Natural killer cell (primary cell): Measurements from ENCODE around the gene GIMAP8. TPM values are rescaled to one million over a fixed set of nuclear protein-coding genes. Genes with fewer than 3 reads are reported as not detected.

Source experiments
- ATAC-seq, 3 donors: fragments of 150-1000 bp in 2 of 3; fragments of 200-7000 bp in 1 of 3; cut with Tn5 transposase; 1 replicate in 1 of 3; 2 replicates in 2 of 3; pipeline ENCODE4 v1.10.0; 2021; ENCODE audit warnings: mild to moderate bottlenecking in 2 of 3, moderate library complexity in 2 of 3
- DNase-seq, 2 donors: peaks; one replicate each; pipeline versions ENCODE4 v3.0.0 to v3.0.0-alpha.2; 2013 to 2021; ENCODE audit warnings: mixed read lengths in 1 of 2
- H3K27ac ChIP-seq: one replicate; pipeline ENCODE4 v1.5.1; 2013; ENCODE audit warnings: mild to moderate bottlenecking, low read length
- H3K27me3 ChIP-seq: one replicate; pipeline ENCODE4 v1.6.1; 2013; ENCODE audit warnings: low read length; ENCODE audit not compliant: control insufficient read depth, insufficient read depth
- H3K36me3 ChIP-seq: one replicate; pipeline ENCODE4 v1.6.1; 2013; ENCODE audit warnings: low read length; ENCODE audit not compliant: control insufficient read depth, insufficient read depth
- H3K4me1 ChIP-seq: one replicate; pipeline ENCODE4 v1.6.1; 2013; ENCODE audit warnings: low read length; ENCODE audit not compliant: control insufficient read depth, insufficient read depth
- H3K4me3 ChIP-seq: one replicate; pipeline ENCODE4 v1.5.1; 2013; ENCODE audit warnings: low read length
- H3K9me3 ChIP-seq: one replicate; pipeline ENCODE4 v1.6.1; 2013; ENCODE audit warnings: low read length; ENCODE audit not compliant: control insufficient read depth, insufficient read depth
- H3K27ac Mint-ChIP-seq, 2 donors: one replicate each; pipeline ENCODE4 v1.8.0; 2022; ENCODE audit warnings: mild to moderate bottlenecking in 2 of 2, mixed read lengths in 2 of 2, moderate library complexity in 1 of 2
- H3K27me3 Mint-ChIP-seq, 2 donors: one replicate each; pipeline ENCODE4 v1.8.0; 2022; ENCODE audit warnings: low read depth in 2 of 2, mixed read lengths in 2 of 2
- H3K36me3 Mint-ChIP-seq: one replicate; pipeline ENCODE4 v1.8.0; 2022; ENCODE audit warnings: mixed read lengths
- H3K4me1 Mint-ChIP-seq, 2 donors: one replicate each; pipeline ENCODE4 v1.8.0; 2022; ENCODE audit warnings: mixed read lengths in 2 of 2
- H3K4me3 Mint-ChIP-seq: one replicate; pipeline ENCODE4 v1.8.0; 2022; ENCODE audit warnings: mild to moderate bottlenecking, moderate library complexity, mixed read lengths
- H3K9me3 Mint-ChIP-seq, 2 donors: one replicate each; pipeline ENCODE4 v1.8.0; 2022; ENCODE audit warnings: mixed read lengths in 2 of 2
- CTCF ChIP-seq: fragments of 200-600 bp; IDR thresholded peaks from one replicate; pipeline ENCODE4 v1.8.0; 2022; ENCODE audit warnings: antibody characterized with exemption
- WGBS: methylation state at CpG from one replicate; pipeline ENCODE4 v1.1.7; 2013; ENCODE audit warnings: missing lambda C conversion rate; ENCODE audit not compliant: insufficient coverage; 5-methylcytosine and 5-hydroxymethylcytosine counted together
- intact Hi-C: fragments of 100-400 bp; cut with micrococcal nuclease; formaldehyde crosslinking; loops from one replicate; pipeline ENCODE4 v1.14.2; 2022
- total RNA-seq, 4 donors: library from RNA; stranded (reverse); fragments of 120-200 nt in 1 of 4; gene quantifications; one replicate each; pipeline versions ENCODE4 v1.2.3 to v1.2.4, GENCODE V29; 2013 to 2022

Gene GIMAP8
- total RNA-seq, 3 donors from 2014 or later (not counting 1 experiment from before 2014, with no cell fraction given), result 6.7 to 17.7 (median 8.4) TPM

DNA sequence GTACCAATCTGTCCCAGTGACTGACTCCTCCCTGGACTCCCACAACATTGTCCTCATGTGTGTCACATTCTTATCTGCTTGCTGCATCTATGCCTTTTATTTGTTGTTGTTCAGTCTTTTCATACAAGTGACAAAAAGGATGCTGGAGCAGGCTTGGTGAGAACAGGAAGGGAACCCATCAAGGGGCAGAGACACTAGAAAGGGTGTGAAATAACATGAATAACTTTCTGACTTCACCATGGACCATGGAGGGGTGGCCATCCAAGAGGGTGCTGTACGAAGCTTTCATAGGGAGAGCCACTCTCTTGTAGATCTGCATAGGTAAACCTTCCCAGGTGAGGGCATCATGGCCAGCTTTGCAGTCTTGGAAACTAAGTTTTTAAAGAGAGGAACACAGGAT is 14.5 kb downstream of the GIMAP8 start:
- 72% methylated on average over 1 of the region's 1 CpG for WGBS
- DNase-seq (no peak), ATAC-seq (peak; percentile 66 to 69 (median 66))
- Mint-ChIP-seq H3K27ac (peak overlapping the region; percentile 78 to 84), H3K4me1 (peaks cover 75 to 91% of the 10 kb centered on the region in 2 donors), H3K27me3 (no peaks in the 10 kb centered on the region), H3K4me3 (peak overlapping the region; percentile 21), H3K36me3 (peaks cover 72% of the 10 kb centered on the region), H3K9me3 (peaks cover 13 to 18% of the 10 kb centered on the region in 2 donors)
- H3K27me3 ChIP-seq, result no peaks in the 10 kb centered on the region
- peaks cover 35% of the 10 kb centered on the region for H3K36me3 ChIP-seq
- H3K27ac ChIP-seq, result no peak overlapping the region
- no peak for TF ChIP-seq CTCF
- intact Hi-C loops, result loop anchor here (5.0 kb wide), 1 partner anchor 42 kb away; no protein-coding TSS in a partner anchor
- H3K4me3 ChIP-seq, result no peak overlapping the region
- peaks cover 19% of the 10 kb centered on the region for H3K9me3 ChIP-seq
- H3K4me1 ChIP-seq, result peaks cover 34% of the 10 kb centered on the region

DNA sequence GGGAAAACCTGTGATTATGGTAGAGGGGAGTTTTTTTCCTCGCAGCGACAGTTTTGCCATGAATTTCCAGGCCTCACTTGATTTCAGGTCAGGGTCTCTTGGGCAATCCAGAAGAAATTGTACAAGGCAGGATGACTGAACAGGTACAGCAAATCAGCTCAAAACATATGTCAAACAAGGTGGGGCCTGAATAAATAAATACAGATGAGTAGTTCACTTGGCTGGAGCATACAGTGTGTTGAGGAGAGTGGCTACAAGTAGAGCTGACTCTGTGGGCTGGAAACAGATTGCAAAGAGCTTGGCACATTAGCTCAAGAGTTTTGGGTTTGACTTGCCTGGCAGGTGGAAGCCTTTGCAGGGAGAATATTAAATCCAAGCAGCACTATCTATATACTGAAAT is 15.0 kb downstream of the GIMAP8 start:
- intact Hi-C loops, result no loop called here
- Mint-ChIP-seq H3K27me3 (no peaks in the 10 kb centered on the region), H3K9me3 (peaks cover 10 to 18% of the 10 kb centered on the region in 2 donors), H3K27ac (peak overlapping the region; percentile 78 to 84), H3K4me1 (peaks cover 75 to 91% of the 10 kb centered on the region in 2 donors), H3K4me3 (peak overlapping the region; percentile 21), H3K36me3 (peaks cover 71% of the 10 kb centered on the region)
- peaks cover 36% of the 10 kb centered on the region for H3K36me3 ChIP-seq
- DNase-seq (no peak), ATAC-seq (no peak)
- H3K27ac ChIP-seq, result no peak overlapping the region
- TF ChIP-seq CTCF, result no peak
- no peak overlapping the region for H3K4me3 ChIP-seq
- H3K9me3 ChIP-seq, result peaks cover 16% of the 10 kb centered on the region
- H3K27me3 ChIP-seq, result no peaks in the 10 kb centered on the region
- 100% methylated on average over 2 of the region's 2 CpGs for WGBS
- H3K4me1 ChIP-seq, result peaks cover 34% of the 10 kb centered on the region

DNA sequence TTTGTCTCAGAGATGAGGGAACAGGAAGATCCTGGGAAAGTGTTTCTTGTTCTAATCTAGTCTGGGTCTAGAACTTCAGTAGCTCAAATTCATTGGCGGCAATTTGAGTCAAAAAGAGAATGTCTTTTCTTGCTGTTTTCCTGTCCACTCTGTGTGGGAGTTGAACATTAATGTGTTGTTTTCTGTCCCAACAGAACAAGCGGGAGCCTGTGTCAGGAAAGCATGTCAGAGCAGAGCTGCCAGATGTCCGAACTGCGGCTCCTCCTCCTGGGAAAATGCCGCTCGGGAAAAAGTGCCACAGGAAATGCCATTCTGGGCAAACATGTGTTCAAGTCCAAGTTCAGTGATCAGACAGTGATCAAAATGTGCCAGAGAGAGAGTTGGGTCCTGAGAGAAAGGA is 16.0 kb downstream of the GIMAP8 start:
- Mint-ChIP-seq H3K27ac (peak overlapping the region in 1 of 2 donors; percentile 78), H3K27me3 (no peaks in the 10 kb centered on the region), H3K4me3 (no peak overlapping the region), H3K4me1 (peaks cover 73 to 82% of the 10 kb centered on the region in 2 donors), H3K36me3 (peaks cover 65% of the 10 kb centered on the region), H3K9me3 (peaks cover 6 to 15% of the 10 kb centered on the region in 2 donors)
- 97% methylated on average over 6 of the region's 6 CpGs for WGBS
- intact Hi-C loops, result no loop called here
- Histone ChIP-seq H3K4me3 (no peak overlapping the region), H3K27ac (no peak overlapping the region), H3K4me1 (peaks cover 34% of the 10 kb centered on the region), H3K36me3 (peaks cover 45% of the 10 kb centered on the region), H3K27me3 (no peaks in the 10 kb centered on the region), H3K9me3 (peaks cover 12% of the 10 kb centered on the region)
- ATAC-seq (no peak), DNase-seq (no peak)
- no peak for TF ChIP-seq CTCF

- DNase-seq (peak in 1 of 2 donors; percentile 52), ATAC-seq (no peak)
- H3K36me3 ChIP-seq, result peaks cover 57% of the 10 kb centered on the region
- no peak overlapping the region for H3K4me3 ChIP-seq
- Mint-ChIP-seq H3K27me3 (no peaks in the 10 kb centered on the region), H3K4me3 (no peak overlapping the region), H3K36me3 (peaks cover 54% of the 10 kb centered on the region), H3K27ac (peak overlapping the region; percentile 34 to 69), H3K4me1 (peaks cover 68 to 72% of the 10 kb centered on the region in 2 donors), H3K9me3 (peaks cover 1% of the 10 kb centered on the region in 2 donors)
- intact Hi-C loops, result no loop called here
- TF ChIP-seq CTCF, result no peak
- H3K27me3 ChIP-seq, result no peaks in the 10 kb centered on the region
- peaks cover 34% of the 10 kb centered on the region for H3K4me1 ChIP-seq
- no CpG with 5 or more reads among the region's 3 CpGs for WGBS
- H3K9me3 ChIP-seq, result peaks cover 5% of the 10 kb centered on the region
- no peak overlapping the region for H3K27ac ChIP-seq
These were observed 17.8 kb downstream of the GIMAP8 start for GRCh38 chr7:150468241-150468640.
